ENCODE data around the gene PLOD2. TPM values are rescaled to one million over a fixed set of nuclear protein-coding genes. Genes with fewer than 3 reads are reported as not detected.

PLOD2 gene
- polyA plus RNA-seq, 1 experiment = 33.2 TPM

- no peak overlapping the region for H3K4me3 ChIP-seq (ENCODE audit: low read depth, low read length)
- ChIA-PET POLR2A (no interaction called here), CTCF (no interaction called here)
- TF ChIP-seq, protein P1, sequence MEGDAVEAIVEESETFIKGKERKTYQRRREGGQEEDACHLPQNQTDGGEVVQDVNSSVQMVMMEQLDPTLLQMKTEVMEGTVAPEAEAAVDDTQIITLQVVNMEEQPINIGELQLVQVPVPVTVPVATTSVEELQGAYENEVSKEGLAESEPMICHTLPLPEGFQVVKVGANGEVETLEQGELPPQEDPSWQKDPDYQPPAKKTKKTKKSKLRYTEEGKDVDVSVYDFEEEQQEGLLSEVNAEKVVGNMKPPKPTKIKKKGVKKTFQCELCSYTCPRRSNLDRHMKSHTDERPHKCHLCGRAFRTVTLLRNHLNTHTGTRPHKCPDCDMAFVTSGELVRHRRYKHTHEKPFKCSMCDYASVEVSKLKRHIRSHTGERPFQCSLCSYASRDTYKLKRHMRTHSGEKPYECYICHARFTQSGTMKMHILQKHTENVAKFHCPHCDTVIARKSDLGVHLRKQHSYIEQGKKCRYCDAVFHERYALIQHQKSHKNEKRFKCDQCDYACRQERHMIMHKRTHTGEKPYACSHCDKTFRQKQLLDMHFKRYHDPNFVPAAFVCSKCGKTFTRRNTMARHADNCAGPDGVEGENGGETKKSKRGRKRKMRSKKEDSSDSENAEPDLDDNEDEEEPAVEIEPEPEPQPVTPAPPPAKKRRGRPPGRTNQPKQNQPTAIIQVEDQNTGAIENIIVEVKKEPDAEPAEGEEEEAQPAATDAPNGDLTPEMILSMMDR (IDR thresholded peaks at IDR 0.05; ENCODE audit: insufficient read depth, low read depth, low read length) = no peak
- H3K27me3 ChIP-seq (ENCODE audit: control insufficient read depth, insufficient read depth, low read length) = no peaks in the 10 kb centered on the region
- H3K36me3 ChIP-seq (ENCODE audit: control insufficient read depth, insufficient read depth, low read length) = no peaks in the 10 kb centered on the region; the same call in 1 of the 2 replicates
- DNase-seq (ENCODE audit: low read depth) = no peak
Measured at GRCh38 chr3:146093896-146094295, 67.1 kb downstream of the PLOD2 start.

DNA sequence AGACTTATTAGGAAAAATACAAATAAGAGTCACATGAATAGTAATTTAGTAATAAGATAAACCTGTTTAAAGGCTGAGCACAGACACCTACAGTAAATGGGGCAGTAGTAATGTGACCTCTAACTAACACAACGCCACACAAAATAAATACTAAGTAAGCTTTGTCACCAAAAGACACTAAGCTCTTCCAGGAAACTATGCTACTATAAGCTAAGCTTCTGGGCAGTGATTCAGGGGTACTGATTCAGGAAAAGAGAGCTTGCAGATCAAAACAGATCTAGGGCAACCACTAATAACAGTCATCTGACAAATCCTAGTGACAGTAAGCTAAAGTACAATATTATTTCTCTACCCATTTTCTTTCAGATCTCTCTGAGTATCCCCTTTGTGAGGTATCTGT, 68.8 kb downstream of the PLOD2 start:
- Histone ChIP-seq H3K4me3 (ENCODE audit: low read depth, low read length) (no peak overlapping the region), H3K36me3 (ENCODE audit: control insufficient read depth, insufficient read depth, low read length) (no peaks in the 10 kb centered on the region), H3K27me3 (ENCODE audit: control insufficient read depth, insufficient read depth, low read length) (no peaks in the 10 kb centered on the region)
- ChIA-PET POLR2A (no interaction called here), CTCF (interaction anchor here (1.3 kb wide), 1 partner anchor 316 kb away, joined by 3 read pairs; no protein-coding TSS in a partner anchor)
- TF ChIP-seq, protein P1 (IDR thresholded peaks at IDR 0.05; ENCODE audit: insufficient read depth, low read depth, low read length) = no peak
- no peak for DNase-seq (ENCODE audit: low read depth)

DNA sequence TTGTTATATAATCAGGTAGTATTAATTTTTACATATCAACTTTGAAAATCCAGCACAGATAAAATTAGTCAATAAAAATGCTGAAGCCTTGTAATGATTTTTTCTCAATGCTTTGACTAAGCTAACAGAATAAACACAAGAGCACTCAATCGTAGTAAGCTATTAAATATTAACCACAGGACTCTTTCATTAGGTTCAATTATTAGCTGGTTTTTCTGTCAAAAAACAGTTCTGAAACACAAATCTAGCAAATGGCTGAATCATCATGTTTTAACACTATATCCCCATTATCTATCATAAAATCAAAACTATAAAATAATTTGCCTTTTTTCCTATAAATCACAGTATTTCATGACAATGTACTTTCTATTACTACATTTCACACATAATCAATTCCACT, 69.6 kb downstream of the PLOD2 start:
- ChIA-PET POLR2A (no interaction called here), CTCF (interaction anchor here (1.1 kb wide), 1 partner anchor 9 kb away, joined by 3 read pairs; no protein-coding TSS in a partner anchor)
- DNase-seq (ENCODE audit: low read depth) = no peak
- Histone ChIP-seq H3K36me3 (ENCODE audit: control insufficient read depth, insufficient read depth, low read length) (no peaks in the 10 kb centered on the region), H3K27me3 (ENCODE audit: control insufficient read depth, insufficient read depth, low read length) (no peaks in the 10 kb centered on the region), H3K4me3 (ENCODE audit: low read depth, low read length) (no peak overlapping the region)
- TF ChIP-seq, protein P1 (IDR thresholded peaks at IDR 0.05; ENCODE audit: insufficient read depth, low read depth, low read length) = no peak

GRCh38 chr3:146090521-146090920, 70.5 kb downstream of the PLOD2 start:
- POLR2A ChIA-PET = no interaction called here
- CTCF ChIA-PET = interaction anchor here (0.9 to 1.1 kb wide), 2 partner anchors 10 to 244 kb away, joined by 3 to 4 read pairs; no protein-coding TSS in a partner anchor
- H3K36me3 ChIP-seq (ENCODE audit: control insufficient read depth, insufficient read depth, low read length) = no peaks in the 10 kb centered on the region

GRCh38 chr3:146088840-146089239, 72.1 kb downstream of the PLOD2 start:
- H3K27me3 ChIP-seq (ENCODE audit: control insufficient read depth, insufficient read depth, low read length) = no peaks in the 10 kb centered on the region
- DNase-seq (ENCODE audit: low read depth) = no peak
- no peaks in the 10 kb centered on the region for H3K36me3 ChIP-seq (ENCODE audit: control insufficient read depth, insufficient read depth, low read length)
- ChIA-PET POLR2A (no interaction called here), CTCF (no interaction called here)
- TF ChIP-seq, protein P1 (IDR thresholded peaks at IDR 0.05; ENCODE audit: insufficient read depth, low read depth, low read length) = no peak
- H3K4me3 ChIP-seq (ENCODE audit: low read depth, low read length) = no peak overlapping the region

More at GRCh38 chr3:146090521-146090920, 70.5 kb downstream of the PLOD2 start:
- no peak for DNase-seq (ENCODE audit: low read depth)
- H3K27me3 ChIP-seq (ENCODE audit: control insufficient read depth, insufficient read depth, low read length) = no peaks in the 10 kb centered on the region
- no peak overlapping the region for H3K4me3 ChIP-seq (ENCODE audit: low read depth, low read length)
- TF ChIP-seq, protein P1 (IDR thresholded peaks at IDR 0.05; ENCODE audit: insufficient read depth, low read depth, low read length) = no peak
